Measurements from ENCODE around the gene PET100.
A peak's percentile ranks its signal among the peaks of the same experiment; 100 is the strongest.

Gene PET100

GRCh38 chr19:7612282-7613274 lies 17.0 kb upstream of the PET100 start:
- TF ChIP-seq CTCF (IDR thresholded peaks at IDR 0.05; ENCODE audit: control insufficient read depth, extremely low read depth, insufficient read depth), result no peak
- DNase-seq (ENCODE audit: low read depth), result no peak
- H3K4me3 ChIP-seq (ENCODE audit: low read depth, low read length), result no peak overlapping the region

GRCh38 chr19:7614859-7615741 lies 14.5 kb upstream of the PET100 start:
- H3K4me3 ChIP-seq (ENCODE audit: low read depth, low read length), result no peak overlapping the region
- TF ChIP-seq CTCF (IDR thresholded peaks at IDR 0.05; ENCODE audit: control insufficient read depth, extremely low read depth, insufficient read depth), result no peak
- no peak for DNase-seq (ENCODE audit: low read depth)

GRCh38 chr19:7617172-7617571 lies 12.4 kb upstream of the PET100 start:
- no peak for TF ChIP-seq CTCF (IDR thresholded peaks at IDR 0.05; ENCODE audit: control insufficient read depth, extremely low read depth, insufficient read depth)
- no peak for DNase-seq (ENCODE audit: low read depth)
- H3K4me3 ChIP-seq (ENCODE audit: low read depth, low read length), result no peak overlapping the region

- no peak overlapping the region for H3K4me3 ChIP-seq (ENCODE audit: low read depth, low read length)
- no peak for DNase-seq (ENCODE audit: low read depth)
- TF ChIP-seq CTCF (IDR thresholded peaks at IDR 0.05; ENCODE audit: control insufficient read depth, extremely low read depth, insufficient read depth), result no peak
These were observed 11.9 kb upstream of the PET100 start for GRCh38 chr19:7617735-7618134.

- DNase-seq (ENCODE audit: low read depth), result peak; percentile 70
- TF ChIP-seq CTCF (IDR thresholded peaks at IDR 0.05; ENCODE audit: control insufficient read depth, extremely low read depth, insufficient read depth), result no peak
- peak overlapping the region; percentile 42 for H3K4me3 ChIP-seq (ENCODE audit: low read depth, low read length)
These were observed 11.2 kb upstream of the PET100 start for GRCh38 chr19:7618348-7618747.

GRCh38 chr19:7618771-7619510 lies 10.7 kb upstream of the PET100 start:
- no peak for TF ChIP-seq CTCF (IDR thresholded peaks at IDR 0.05; ENCODE audit: control insufficient read depth, extremely low read depth, insufficient read depth)
- peak; percentile 97 for DNase-seq (ENCODE audit: low read depth)
- peak overlapping the region; percentile 42 for H3K4me3 ChIP-seq (ENCODE audit: low read depth, low read length)
